Measurements from ENCODE around the gene NDEL1. TPM values are rescaled to one million over a fixed set of nuclear protein-coding genes. Genes with fewer than 3 reads are reported as not detected.

Gene NDEL1
- total and polyA plus RNA-seq, 2 donors (not counting 3 experiments of a cell fraction or from before 2014, with no cell fraction given), result 60.0 to 87.4 TPM

DNA sequence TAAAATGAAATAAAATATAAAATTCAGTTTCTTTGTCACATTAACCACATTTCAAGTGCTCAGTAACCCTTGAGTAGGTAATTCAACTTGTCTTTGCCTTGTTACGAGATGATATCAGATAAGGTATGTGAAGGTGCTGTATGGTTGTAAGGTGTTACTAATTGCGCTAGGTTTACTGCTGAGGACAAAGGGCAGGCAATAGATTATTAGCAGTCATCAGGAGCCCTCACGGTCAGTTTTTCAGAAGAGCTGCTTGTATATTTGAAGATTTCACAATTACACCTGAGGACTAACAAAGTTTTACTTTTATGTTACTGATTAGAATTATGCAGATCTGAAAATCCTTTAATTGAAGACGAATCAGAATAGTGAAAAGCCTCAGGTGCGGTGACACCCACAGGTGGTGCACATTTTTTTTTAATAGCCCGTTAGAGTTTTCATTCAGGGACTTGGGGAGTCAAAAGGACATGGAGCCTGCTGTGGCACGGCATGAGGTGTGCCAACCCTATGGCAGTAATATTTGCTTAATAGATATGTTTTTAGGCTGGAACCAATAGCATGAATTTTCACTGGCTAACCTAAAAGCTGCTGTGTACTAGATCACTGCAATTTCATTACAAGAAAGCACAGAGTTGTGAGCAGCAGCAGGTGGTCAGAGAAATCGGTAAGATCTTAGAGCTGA lies 16.4 kb downstream of the NDEL1 start:
- Histone ChIP-seq H3K27ac (ENCODE audit: insufficient read depth, low read depth, low read length) (no peak overlapping the region), H3K4me1 (ENCODE audit: control insufficient read depth, extremely low read depth, insufficient read depth, low read length) (peaks cover 11% of the 10 kb centered on the region), H3K9me1 (replicated peaks; ENCODE audit: control insufficient read depth, extremely low read depth, insufficient read depth, low read length) (no peaks in the 10 kb centered on the region), H3K79me2 (ENCODE audit: control insufficient read depth, insufficient read depth, low read length) (peaks cover 5% of the 10 kb centered on the region), H3K9me3 (replicated peaks; ENCODE audit: control insufficient read depth, insufficient read depth, low read length) (no peaks in the 10 kb centered on the region), H2AFZ (ENCODE audit: low read depth, low read length) (no peak overlapping the region), H3K9ac (replicated peaks; ENCODE audit: extremely low read depth, insufficient read depth, low read length) (no peak overlapping the region), H4K20me1 (replicated peaks; ENCODE audit: control insufficient read depth, extremely low read depth, insufficient read depth, low read length) (no peaks in the 10 kb centered on the region), H3K27me3 (ENCODE audit: control insufficient read depth in 2 of 2, insufficient read depth in 2 of 2, low read length in 2 of 2) (no peaks in the 10 kb centered on the region), H3K4me2 (ENCODE audit: insufficient read depth, low read length) (no peak overlapping the region), H3K36me3 (ENCODE audit: control insufficient read depth in 2 of 2, extremely low read depth in 1 of 2, insufficient read depth in 2 of 2, low read length in 2 of 2) (peaks cover 17 to 41% of the 10 kb centered on the region in 2 experiments), H3K4me3 (replicated peaks in 1 of 3; ENCODE audit: insufficient read depth in 1 of 3, low read depth in 1 of 3, low read length in 3 of 3) (no peak overlapping the region)
- no TSS peak for BruUV-seq (replicated peaks)
- FAIRE-seq, result no peak
- CTCF ChIA-PET, result interaction anchor here (0.7 to 1.5 kb wide), 2 partner anchors 25 to 32 kb away, joined by 3 to 4 read pairs; no protein-coding TSS in a partner anchor
- TF ChIP-seq FOS (IDR thresholded peaks at IDR 0.05; ENCODE audit: borderline replicate concordance, insufficient read depth, low read length) (no peak), MAX (IDR thresholded peaks at IDR 0.05; ENCODE audit: insufficient read depth, insufficient read length) (no peak), GATA2 (IDR thresholded peaks at IDR 0.05; ENCODE audit: insufficient read depth, insufficient read length, low read depth, low read length) (no peak), EZH2 (IDR thresholded peaks at IDR 0.05; ENCODE audit: borderline replicate concordance, low read depth, low read length, severe bottlenecking) (no peak), JUN (IDR thresholded peaks at IDR 0.05; ENCODE audit: borderline replicate concordance, insufficient read depth, insufficient read length, low read depth) (no peak), MYC (IDR thresholded peaks at IDR 0.05; ENCODE audit: low read depth, low read length) (no peak), POLR2A (IDR thresholded peaks at IDR 0.05; ENCODE audit: low read depth, low read length) (no peak)
- TF ChIP-seq, protein P1, sequence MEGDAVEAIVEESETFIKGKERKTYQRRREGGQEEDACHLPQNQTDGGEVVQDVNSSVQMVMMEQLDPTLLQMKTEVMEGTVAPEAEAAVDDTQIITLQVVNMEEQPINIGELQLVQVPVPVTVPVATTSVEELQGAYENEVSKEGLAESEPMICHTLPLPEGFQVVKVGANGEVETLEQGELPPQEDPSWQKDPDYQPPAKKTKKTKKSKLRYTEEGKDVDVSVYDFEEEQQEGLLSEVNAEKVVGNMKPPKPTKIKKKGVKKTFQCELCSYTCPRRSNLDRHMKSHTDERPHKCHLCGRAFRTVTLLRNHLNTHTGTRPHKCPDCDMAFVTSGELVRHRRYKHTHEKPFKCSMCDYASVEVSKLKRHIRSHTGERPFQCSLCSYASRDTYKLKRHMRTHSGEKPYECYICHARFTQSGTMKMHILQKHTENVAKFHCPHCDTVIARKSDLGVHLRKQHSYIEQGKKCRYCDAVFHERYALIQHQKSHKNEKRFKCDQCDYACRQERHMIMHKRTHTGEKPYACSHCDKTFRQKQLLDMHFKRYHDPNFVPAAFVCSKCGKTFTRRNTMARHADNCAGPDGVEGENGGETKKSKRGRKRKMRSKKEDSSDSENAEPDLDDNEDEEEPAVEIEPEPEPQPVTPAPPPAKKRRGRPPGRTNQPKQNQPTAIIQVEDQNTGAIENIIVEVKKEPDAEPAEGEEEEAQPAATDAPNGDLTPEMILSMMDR (IDR thresholded peaks at IDR 0.05; ENCODE audit: extremely low read depth in 1 of 2, insufficient read depth in 1 of 2, low read depth in 1 of 2, low read length in 2 of 2), result no peak
- dilution Hi-C loops (cut with MboI; ENCODE audit: extremely low pct_ligation_motif_present, low sequenced_read_pairs) (no loop called here), intact Hi-C loops (cut with micrococcal nuclease) (no loop called here)
- no peak for DNase-seq (ENCODE audit: low read depth, low spot score)
- POLR2A ChIA-PET, result no interaction called here
